Activated CD8-positive, alpha-beta T cell treated with anti-CD3 and anti-CD28 coated beads for 36 hours (primary cell): Measurements from ENCODE around the gene ECHDC3. TPM values are rescaled to one million over a fixed set of nuclear protein-coding genes. Genes with fewer than 3 reads are reported as not detected.

Experiments
- ATAC-seq: fragments of 200-7000 bp; cut with Tn5 transposase; one replicate; pipeline ENCODE4 v1.10.0; 2021; ENCODE audit warnings: mild to moderate bottlenecking, moderate library complexity
- CTCF ChIA-PET: fragments of 350-600 bp; sonication (Branson Sonifier 250); formaldehyde crosslinking; loops from one replicate; lab custom pipeline; 2021; ENCODE audit warnings: antibody characterized with exemption; lab: Charles Lee
- POLR2A ChIA-PET: fragments of 350-600 bp; sonication (Branson Sonifier 250); formaldehyde crosslinking; loops from one replicate; lab custom pipeline; 2021; ENCODE audit warnings: antibody characterized with exemption; lab: Charles Lee
- DNase-seq: peaks from one replicate; pipeline ENCODE4 v3.0.0-alpha.2; 2020
- H3K27ac Mint-ChIP-seq: one replicate; pipeline ENCODE4 v1.8.0; 2021; ENCODE audit warnings: mild to moderate bottlenecking, mixed read lengths
- H3K27me3 Mint-ChIP-seq: one replicate; pipeline ENCODE4 v1.8.0; 2021; ENCODE audit warnings: mixed read lengths
- H3K36me3 Mint-ChIP-seq: one replicate; pipeline ENCODE4 v1.8.0; 2021; ENCODE audit warnings: low read depth, mixed read lengths
- H3K4me1 Mint-ChIP-seq: one replicate; pipeline ENCODE4 v1.8.0; 2021; ENCODE audit warnings: low read depth, mixed read lengths
- H3K4me3 Mint-ChIP-seq: one replicate; pipeline ENCODE4 v1.8.0; 2021; ENCODE audit warnings: mild to moderate bottlenecking, moderate library complexity, mixed read lengths
- H3K9me3 Mint-ChIP-seq: one replicate; pipeline ENCODE4 v1.8.0; 2021; ENCODE audit warnings: mixed read lengths
- CTCF ChIP-seq: fragments of 200-600 bp; IDR thresholded peaks from one replicate; pipeline ENCODE4 v1.8.0; 2022; ENCODE audit warnings: antibody characterized with exemption, mild to moderate bottlenecking
- intact Hi-C: fragments of 100-400 bp; cut with micrococcal nuclease; formaldehyde crosslinking; loops from one replicate; pipeline ENCODE4 v1.10.0; 2022
- total RNA-seq, 2 experiments: library from RNA; stranded (reverse); gene quantifications; one replicate each; pipeline ENCODE4 v1.2.3, GENCODE V29; 2021

The ECHDC3 gene
- total RNA-seq, 2 experiments from 2014 or later: 1.1 to 1.7 TPM

GRCh38 chr10:11716686-11717085 lies 25.5 kb upstream of the ECHDC3 start:
- peaks cover 38% of the 10 kb centered on the region for H3K27me3 Mint-ChIP-seq
- TF ChIP-seq CTCF: no peak
- DNase-seq: no peak
- no peaks in the 10 kb centered on the region for H3K36me3 Mint-ChIP-seq
- ChIA-PET CTCF (interaction anchor here (1.0 kb wide), 1 partner anchor 148 kb away, joined by 3 read pairs; no protein-coding TSS in a partner anchor), POLR2A (no interaction called here)
- H3K9me3 Mint-ChIP-seq: peaks cover 3% of the 10 kb centered on the region
- H3K4me3 Mint-ChIP-seq: no peak overlapping the region
- H3K4me1 Mint-ChIP-seq: peaks cover 8% of the 10 kb centered on the region
- no peak overlapping the region for H3K27ac Mint-ChIP-seq
- no peak for ATAC-seq
- intact Hi-C loops: no loop called here

GRCh38 chr10:11719496-11720259 lies 22.5 kb upstream of the ECHDC3 start:
- no peak for ATAC-seq
- intact Hi-C loops: no loop called here
- ChIA-PET CTCF (interaction anchor here (1.3 kb wide), 1 partner anchor 11 kb away, joined by 3 read pairs; no protein-coding TSS in a partner anchor), POLR2A (interaction anchor here (0.7 kb wide), 1 partner anchor 216 kb away, joined by 3 read pairs; no protein-coding TSS in a partner anchor)
- Mint-ChIP-seq H3K36me3 (no peaks in the 10 kb centered on the region), H3K27me3 (peaks cover 25% of the 10 kb centered on the region), H3K27ac (no peak overlapping the region), H3K4me3 (no peak overlapping the region), H3K4me1 (peaks cover 8% of the 10 kb centered on the region), H3K9me3 (peaks cover 3% of the 10 kb centered on the region)
- no peak for DNase-seq
- TF ChIP-seq CTCF: no peak

- intact Hi-C loops: no loop called here
- H3K36me3 Mint-ChIP-seq: no peaks in the 10 kb centered on the region
- DNase-seq: no peak
- no peak for ATAC-seq
- TF ChIP-seq CTCF: no peak
- H3K9me3 Mint-ChIP-seq: peaks cover 3% of the 10 kb centered on the region
- peaks cover 12% of the 10 kb centered on the region for H3K4me1 Mint-ChIP-seq
- ChIA-PET POLR2A (interaction anchor here (0.7 kb wide), 1 partner anchor 217 kb away, joined by 3 read pairs; no protein-coding TSS in a partner anchor), CTCF (interaction anchor here (0.7 to 1.3 kb wide), 2 partner anchors 11 to 37 kb away, joined by 3 read pairs; no protein-coding TSS in a partner anchor)
- H3K4me3 Mint-ChIP-seq: no peak overlapping the region
- H3K27me3 Mint-ChIP-seq: peaks cover 25% of the 10 kb centered on the region
- no peak overlapping the region for H3K27ac Mint-ChIP-seq
Observed at GRCh38 chr10:11720260-11720741, 21.9 kb upstream of the ECHDC3 start.

GRCh38 chr10:11721806-11722205 lies 20.4 kb upstream of the ECHDC3 start:
- Mint-ChIP-seq H3K27me3 (peaks cover 27% of the 10 kb centered on the region), H3K36me3 (no peaks in the 10 kb centered on the region), H3K27ac (no peak overlapping the region), H3K4me1 (peaks cover 12% of the 10 kb centered on the region), H3K4me3 (no peak overlapping the region), H3K9me3 (peaks cover 3% of the 10 kb centered on the region)
- DNase-seq (no peak), ATAC-seq (no peak)
- intact Hi-C loops: no loop called here
- CTCF ChIA-PET: no interaction called here
- POLR2A ChIA-PET: interaction anchor here (0.5 kb wide), 1 partner anchor 90 kb away, joined by 3 read pairs; no protein-coding TSS in a partner anchor
- TF ChIP-seq CTCF: no peak

GRCh38 chr10:11723359-11723758 lies 18.8 kb upstream of the ECHDC3 start:
- DNase-seq: no peak
- H3K36me3 Mint-ChIP-seq: no peaks in the 10 kb centered on the region
- CTCF ChIA-PET: interaction anchor here (0.9 to 1.9 kb wide), 2 partner anchors 14 to 208 kb away, joined by 5 to 11 read pairs; no protein-coding TSS in a partner anchor
- intact Hi-C loops: no loop called here
- TF ChIP-seq CTCF: no peak
- no peak overlapping the region for H3K27ac Mint-ChIP-seq
- peaks cover 20% of the 10 kb centered on the region for H3K27me3 Mint-ChIP-seq
- peaks cover 2% of the 10 kb centered on the region for H3K9me3 Mint-ChIP-seq
- H3K4me3 Mint-ChIP-seq: no peak overlapping the region
- ATAC-seq: no peak
- H3K4me1 Mint-ChIP-seq: peaks cover 4% of the 10 kb centered on the region
- POLR2A ChIA-PET: no interaction called here
